Measurements from ENCODE around the gene PHTF1.

GRCh38 chr1:113805256-113805531 lies 45.9 kb upstream of the PHTF1 start:
- TF ChIP-seq CTCF (IDR thresholded peaks at IDR 0.05) (no peak), POLR2A (IDR thresholded peaks at IDR 0.05) (no peak), POLR2AphosphoS5 (IDR thresholded peaks at IDR 0.05) (no peak)

Data from prostate gland (tissue), 2 donors.